ENCODE results near the gene ME3. TPM values are rescaled to one million over a fixed set of nuclear protein-coding genes. Genes with fewer than 3 reads are reported as not detected.
"Not testable (repeated sequence)": the region's sequence is repeated elsewhere in the genome, so short reads cannot be mapped to it uniquely, and the experiment has no call there.

The ME3 gene
- total and polyA plus RNA-seq, 2 experiments from 2014 or later = 3.5 to 17.2 TPM

- TF ChIP-seq, protein P1, sequence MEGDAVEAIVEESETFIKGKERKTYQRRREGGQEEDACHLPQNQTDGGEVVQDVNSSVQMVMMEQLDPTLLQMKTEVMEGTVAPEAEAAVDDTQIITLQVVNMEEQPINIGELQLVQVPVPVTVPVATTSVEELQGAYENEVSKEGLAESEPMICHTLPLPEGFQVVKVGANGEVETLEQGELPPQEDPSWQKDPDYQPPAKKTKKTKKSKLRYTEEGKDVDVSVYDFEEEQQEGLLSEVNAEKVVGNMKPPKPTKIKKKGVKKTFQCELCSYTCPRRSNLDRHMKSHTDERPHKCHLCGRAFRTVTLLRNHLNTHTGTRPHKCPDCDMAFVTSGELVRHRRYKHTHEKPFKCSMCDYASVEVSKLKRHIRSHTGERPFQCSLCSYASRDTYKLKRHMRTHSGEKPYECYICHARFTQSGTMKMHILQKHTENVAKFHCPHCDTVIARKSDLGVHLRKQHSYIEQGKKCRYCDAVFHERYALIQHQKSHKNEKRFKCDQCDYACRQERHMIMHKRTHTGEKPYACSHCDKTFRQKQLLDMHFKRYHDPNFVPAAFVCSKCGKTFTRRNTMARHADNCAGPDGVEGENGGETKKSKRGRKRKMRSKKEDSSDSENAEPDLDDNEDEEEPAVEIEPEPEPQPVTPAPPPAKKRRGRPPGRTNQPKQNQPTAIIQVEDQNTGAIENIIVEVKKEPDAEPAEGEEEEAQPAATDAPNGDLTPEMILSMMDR (IDR thresholded peaks at IDR 0.05; ENCODE audit: low read depth, low read length) = no peak
- H3K36me3 ChIP-seq = no peaks in the 10 kb centered on the region
- DNase-seq (ENCODE audit: low read depth in 1 of 2, low spot score in 1 of 2) = peak in 1 of 2 donors; percentile 30
- no peaks in the 10 kb centered on the region for H3K4me1 ChIP-seq (ENCODE audit: low read depth)
- no peaks in the 10 kb centered on the region for H3K27me3 ChIP-seq
- H3K27ac ChIP-seq = no peak overlapping the region
- H3K4me3 ChIP-seq = no peak overlapping the region
- H3K9me3 ChIP-seq (ENCODE audit: low read depth) = no peaks in the 10 kb centered on the region
Observed at GRCh38 chr11:86547727-86548126, 124.7 kb downstream of the ME3 start.

- H3K27ac ChIP-seq; H3K36me3 ChIP-seq; H3K4me3 ChIP-seq; H3K4me1 ChIP-seq (ENCODE audit: low read depth); H3K9me3 ChIP-seq (ENCODE audit: low read depth); DNase-seq (ENCODE audit: low read depth in 1 of 2, low spot score in 1 of 2); H3K27me3 ChIP-seq: not testable (repeated sequence)
Observed at GRCh38 chr11:86541299-86541698, 131.1 kb downstream of the ME3 start.

DNA sequence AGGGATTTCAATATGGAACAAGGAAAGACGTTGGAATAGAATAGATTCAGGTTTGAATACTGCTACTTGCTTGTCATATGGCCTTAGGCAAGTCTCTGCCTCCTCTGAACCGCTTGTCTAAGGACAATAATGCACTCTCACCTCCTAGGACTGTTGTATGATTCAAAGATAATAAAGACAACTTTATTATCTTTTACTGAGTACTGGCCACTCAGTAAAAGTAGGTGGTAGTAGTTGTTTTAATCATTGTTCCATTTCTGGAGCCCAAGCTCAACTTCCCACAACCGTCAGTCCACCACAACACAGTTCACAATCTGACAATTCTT, 134.2 kb downstream of the ME3 start:
- no peak overlapping the region for H3K27ac ChIP-seq
- no peaks in the 10 kb centered on the region for H3K27me3 ChIP-seq
- DNase-seq (ENCODE audit: low read depth in 1 of 2, low spot score in 1 of 2) = no peak
- H3K4me3 ChIP-seq = no peak overlapping the region
- H3K4me1 ChIP-seq (ENCODE audit: low read depth) = no peaks in the 10 kb centered on the region
- no peaks in the 10 kb centered on the region for H3K36me3 ChIP-seq
- TF ChIP-seq, protein P1 (IDR thresholded peaks at IDR 0.05; ENCODE audit: low read depth, low read length) = no peak
- H3K9me3 ChIP-seq (ENCODE audit: low read depth) = no peaks in the 10 kb centered on the region

DNA sequence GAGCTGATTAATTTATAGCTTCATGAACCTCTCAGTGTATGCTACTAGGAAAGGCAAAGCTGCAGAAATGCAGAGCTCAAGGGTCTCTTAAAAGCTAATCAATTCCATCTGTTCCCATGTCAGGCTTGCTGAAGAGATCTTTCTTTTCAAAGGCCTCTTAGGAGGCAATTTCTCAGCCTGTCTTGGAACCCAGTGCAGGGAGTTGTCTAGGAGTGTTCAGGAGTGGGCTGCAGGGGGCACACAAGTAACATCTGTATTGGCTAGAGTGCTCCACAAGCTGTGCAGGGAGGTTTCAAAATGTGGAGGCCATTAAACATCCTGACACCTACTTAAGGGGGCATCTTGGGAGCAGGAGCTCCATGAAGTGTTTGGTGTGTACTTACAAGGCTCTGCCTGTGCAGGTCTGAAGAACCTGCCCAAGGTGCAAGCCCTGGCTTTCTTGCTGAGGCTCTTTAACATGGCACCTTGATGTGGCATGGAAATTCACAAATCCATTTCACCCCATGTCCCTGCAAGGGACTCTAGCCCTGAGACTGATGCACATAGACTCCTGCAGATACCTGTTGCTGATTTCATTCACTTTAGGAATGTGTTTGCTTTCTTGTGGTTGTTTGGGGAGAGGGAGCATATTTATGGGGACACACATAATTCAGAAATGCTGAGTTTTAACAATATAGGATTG, 134.7 kb downstream of the ME3 start:
- H3K36me3 ChIP-seq = no peaks in the 10 kb centered on the region
- DNase-seq (ENCODE audit: low read depth in 1 of 2, low spot score in 1 of 2) = peak; percentile 49 to 54
- H3K27ac ChIP-seq = no peak overlapping the region
- H3K4me1 ChIP-seq (ENCODE audit: low read depth) = no peaks in the 10 kb centered on the region
- TF ChIP-seq, protein P1 (IDR thresholded peaks at IDR 0.05; ENCODE audit: low read depth, low read length) = peak; percentile 39
- H3K27me3 ChIP-seq = no peaks in the 10 kb centered on the region
- H3K9me3 ChIP-seq (ENCODE audit: low read depth) = no peaks in the 10 kb centered on the region
- H3K4me3 ChIP-seq = no peak overlapping the region

DNA sequence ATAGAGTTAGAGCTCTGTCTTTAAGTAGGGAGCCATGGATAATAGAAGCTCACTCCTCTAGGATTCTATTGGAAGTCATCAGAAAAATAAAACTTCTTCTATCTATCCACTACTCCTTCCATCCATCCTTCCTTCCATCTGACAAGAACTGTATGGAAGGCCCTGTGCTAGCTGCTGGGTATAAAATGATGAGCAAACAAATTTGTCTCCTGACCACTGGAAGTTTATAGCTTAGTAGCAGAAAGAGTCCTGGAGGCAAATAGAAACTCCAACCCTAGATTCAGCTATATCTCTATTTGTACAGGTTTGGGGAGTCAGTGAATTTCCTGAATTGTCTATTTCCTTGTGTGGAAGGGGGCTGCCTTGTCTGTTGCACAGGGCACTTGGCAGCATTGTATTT, 136.6 kb downstream of the ME3 start:
- Histone ChIP-seq H3K27me3 (no peaks in the 10 kb centered on the region), H3K4me3 (no peak overlapping the region), H3K4me1 (ENCODE audit: low read depth) (no peaks in the 10 kb centered on the region), H3K36me3 (no peaks in the 10 kb centered on the region), H3K9me3 (ENCODE audit: low read depth) (no peaks in the 10 kb centered on the region), H3K27ac (no peak overlapping the region)
- no peak for DNase-seq (ENCODE audit: low read depth in 1 of 2, low spot score in 1 of 2)
- TF ChIP-seq, protein P1 (IDR thresholded peaks at IDR 0.05; ENCODE audit: low read depth, low read length) = no peak

GRCh38 chr11:86524620-86525352, 147.6 kb downstream of the ME3 start:
- Histone ChIP-seq H3K4me3 (no peak overlapping the region), H3K36me3 (no peaks in the 10 kb centered on the region), H3K27me3 (no peaks in the 10 kb centered on the region), H3K9me3 (ENCODE audit: low read depth) (no peaks in the 10 kb centered on the region), H3K4me1 (ENCODE audit: low read depth) (peaks cover 15% of the 10 kb centered on the region), H3K27ac (peak overlapping the region; percentile 0)
- peak in 1 of 2 donors; percentile 53 for DNase-seq (ENCODE audit: low read depth in 1 of 2, low spot score in 1 of 2)
- TF ChIP-seq, protein P1 (IDR thresholded peaks at IDR 0.05; ENCODE audit: low read depth, low read length) = no peak

Data from cardiac muscle cell (in vitro differentiated cells and primary cell).